Measurements from ENCODE around the gene RAF1. TPM values are rescaled to one million over a fixed set of nuclear protein-coding genes. Genes with fewer than 3 reads are reported as not detected.

RAF1 gene
- total and polyA plus RNA-seq, 4 experiments from 2014 or later: 54.1 to 120 (median 95.1) TPM

DNA sequence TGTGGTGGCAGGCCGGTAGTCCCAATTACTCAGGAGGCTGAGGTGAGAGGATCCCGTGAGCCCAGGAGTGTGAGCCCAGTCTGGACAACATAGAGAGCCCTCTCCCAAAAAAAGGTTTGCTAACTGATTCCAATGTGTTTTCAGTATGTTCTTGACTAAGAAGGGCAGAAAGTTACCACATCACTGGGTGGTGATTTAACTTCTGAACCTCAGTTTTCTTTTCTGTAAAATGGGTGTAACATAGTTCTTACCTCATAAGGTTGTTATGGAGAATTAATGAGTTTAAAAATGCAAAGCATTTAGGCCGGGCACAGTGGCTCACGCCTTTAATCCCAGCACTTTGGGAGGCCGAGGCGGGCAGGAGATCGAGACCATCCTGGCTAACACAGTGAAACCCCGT, 28.5 kb upstream of the RAF1 start:
- CTCF ChIA-PET (ENCODE audit: partially characterized antibody): no interaction called here
- no peaks in the 10 kb centered on the region for H3K4me1 ChIP-seq (ENCODE audit: insufficient read depth, low read length)
- POLR2A ChIA-PET (ENCODE audit: partially characterized antibody): no interaction called here
- no peak overlapping the region for H3K4me3 ChIP-seq (ENCODE audit: low read length in 2 of 2)
- no peaks in the 10 kb centered on the region for H3K36me3 Mint-ChIP-seq
- no peaks in the 10 kb centered on the region for H3K9me3 Mint-ChIP-seq
- H3K4me3 Mint-ChIP-seq: no peak overlapping the region
- no peak for DNase-seq
- H3K4me1 Mint-ChIP-seq: no peaks in the 10 kb centered on the region
- no peaks in the 10 kb centered on the region for H3K36me3 ChIP-seq (ENCODE audit: insufficient read depth, low read length)
- H3K27me3 Mint-ChIP-seq: peaks cover 0 to 7% of the 10 kb centered on the region in 2 donors
- H3K27ac ChIP-seq (ENCODE audit: low read depth, low read length): no peak overlapping the region
- H3K27ac Mint-ChIP-seq: peak overlapping the region in 1 of 7 donors; percentile 46
- intact Hi-C loops (cut with micrococcal nuclease): no loop called here
- no peaks in the 10 kb centered on the region for H3K27me3 ChIP-seq (ENCODE audit: insufficient read depth, low read length)
- H3K9me3 ChIP-seq (ENCODE audit: control insufficient read depth in 1 of 2, low read length in 2 of 2): no peaks in the 10 kb centered on the region

GRCh38 chr3:12689997-12690711, 26.2 kb upstream of the RAF1 start:
- Histone ChIP-seq H3K27ac (ENCODE audit: low read depth, low read length) (no peak overlapping the region), H3K27me3 (ENCODE audit: insufficient read depth, low read length) (no peaks in the 10 kb centered on the region), H3K4me1 (ENCODE audit: insufficient read depth, low read length) (no peaks in the 10 kb centered on the region), H3K9me3 (ENCODE audit: control insufficient read depth in 1 of 2, low read length in 2 of 2) (no peaks in the 10 kb centered on the region), H3K4me3 (ENCODE audit: low read length in 2 of 2) (no peak overlapping the region), H3K36me3 (ENCODE audit: insufficient read depth, low read length) (no peaks in the 10 kb centered on the region)
- H3K9me3 Mint-ChIP-seq: no peaks in the 10 kb centered on the region
- no peaks in the 10 kb centered on the region for H3K36me3 Mint-ChIP-seq
- peaks cover 0 to 7% of the 10 kb centered on the region in 2 donors for H3K27me3 Mint-ChIP-seq
- H3K4me1 Mint-ChIP-seq: no peaks in the 10 kb centered on the region
- CTCF ChIA-PET (ENCODE audit: partially characterized antibody): no interaction called here
- POLR2A ChIA-PET (ENCODE audit: partially characterized antibody): interaction anchor here (1.5 kb wide), 1 partner anchor 26 kb away, joined by 3 read pairs; the partner anchor contains the start of gene RAF1
- DNase-seq: no peak
- no peak overlapping the region for H3K4me3 Mint-ChIP-seq
- H3K27ac Mint-ChIP-seq: no peak overlapping the region
- intact Hi-C loops (cut with micrococcal nuclease): no loop called here

DNA sequence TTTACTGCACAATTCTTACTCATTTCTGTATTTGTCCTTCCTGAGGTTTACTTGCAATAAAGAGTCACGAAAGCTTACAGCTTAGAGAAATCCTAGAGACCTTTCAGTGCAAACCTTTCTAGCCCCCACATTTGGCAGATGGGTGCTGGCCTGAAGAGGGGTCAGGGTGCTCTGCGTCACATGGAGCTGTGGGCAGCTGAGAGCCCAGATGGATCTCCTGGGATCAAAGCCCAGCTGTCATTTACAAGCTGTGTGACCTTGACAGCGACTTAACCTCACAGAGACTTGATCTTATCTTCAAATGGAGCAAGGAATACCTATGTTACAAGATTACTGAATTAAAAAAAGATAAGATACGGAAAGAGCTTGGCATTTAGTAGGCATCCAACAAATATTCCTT, 24.0 kb upstream of the RAF1 start:
- no peaks in the 10 kb centered on the region for H3K36me3 ChIP-seq (ENCODE audit: insufficient read depth, low read length)
- H3K4me1 ChIP-seq (ENCODE audit: insufficient read depth, low read length): no peaks in the 10 kb centered on the region
- POLR2A ChIA-PET (ENCODE audit: partially characterized antibody): no interaction called here
- H3K4me3 Mint-ChIP-seq: no peak overlapping the region
- H3K27ac ChIP-seq (ENCODE audit: low read depth, low read length): no peak overlapping the region
- no peak for DNase-seq
- CTCF ChIA-PET (ENCODE audit: partially characterized antibody): no interaction called here
- intact Hi-C loops (cut with micrococcal nuclease): no loop called here
- H3K4me3 ChIP-seq (ENCODE audit: low read length in 2 of 2): no peak overlapping the region
- no peaks in the 10 kb centered on the region for H3K9me3 Mint-ChIP-seq
- no peaks in the 10 kb centered on the region for H3K4me1 Mint-ChIP-seq
- H3K36me3 Mint-ChIP-seq: no peaks in the 10 kb centered on the region
- H3K9me3 ChIP-seq (ENCODE audit: control insufficient read depth in 1 of 2, low read length in 2 of 2): no peaks in the 10 kb centered on the region
- no peak overlapping the region for H3K27ac Mint-ChIP-seq
- H3K27me3 ChIP-seq (ENCODE audit: insufficient read depth, low read length): no peaks in the 10 kb centered on the region
- H3K27me3 Mint-ChIP-seq: peaks cover 0 to 7% of the 10 kb centered on the region in 2 donors

- Mint-ChIP-seq H3K9me3 (no peaks in the 10 kb centered on the region), H3K4me3 (no peak overlapping the region), H3K27me3 (peaks cover 0 to 7% of the 10 kb centered on the region in 2 donors), H3K36me3 (no peaks in the 10 kb centered on the region), H3K4me1 (no peaks in the 10 kb centered on the region), H3K27ac (no peak overlapping the region)
- DNase-seq: no peak
- Histone ChIP-seq H3K4me1 (ENCODE audit: insufficient read depth, low read length) (no peaks in the 10 kb centered on the region), H3K36me3 (ENCODE audit: insufficient read depth, low read length) (no peaks in the 10 kb centered on the region), H3K4me3 (ENCODE audit: low read length in 2 of 2) (no peak overlapping the region), H3K9me3 (ENCODE audit: control insufficient read depth in 1 of 2, low read length in 2 of 2) (no peaks in the 10 kb centered on the region), H3K27ac (ENCODE audit: low read depth, low read length) (no peak overlapping the region), H3K27me3 (ENCODE audit: insufficient read depth, low read length) (no peaks in the 10 kb centered on the region)
- CTCF ChIA-PET (ENCODE audit: partially characterized antibody): no interaction called here
- POLR2A ChIA-PET (ENCODE audit: partially characterized antibody): no interaction called here
- intact Hi-C loops (cut with micrococcal nuclease): no loop called here
These were observed 22.2 kb upstream of the RAF1 start for GRCh38 chr3:12686096-12686495.

DNA sequence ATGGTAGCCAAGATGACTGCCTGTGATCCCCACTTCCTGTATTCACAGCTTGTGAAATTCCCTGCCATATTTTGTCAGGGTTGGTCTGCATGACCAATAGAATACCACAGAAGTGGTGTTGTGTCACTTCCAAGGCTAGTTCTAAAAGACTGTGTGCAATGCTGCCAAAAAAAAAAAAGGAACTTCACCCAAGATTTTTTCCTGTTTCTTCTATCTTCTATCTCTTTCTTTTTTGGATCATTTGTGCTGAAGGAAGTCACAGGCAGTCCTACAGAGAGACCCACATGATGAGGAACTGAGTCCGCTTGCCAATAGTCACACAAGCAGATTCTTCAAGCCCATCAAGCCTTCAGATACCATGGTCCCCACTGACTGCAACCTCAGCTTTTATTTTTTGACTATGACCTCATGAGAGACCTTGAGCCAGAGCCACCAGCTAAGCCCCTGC, 18.1 kb upstream of the RAF1 start:
- no peak for DNase-seq
- CTCF ChIA-PET (ENCODE audit: partially characterized antibody): no interaction called here
- intact Hi-C loops (cut with micrococcal nuclease): no loop called here
- Histone ChIP-seq H3K27ac (ENCODE audit: low read depth, low read length) (no peak overlapping the region), H3K36me3 (ENCODE audit: insufficient read depth, low read length) (no peaks in the 10 kb centered on the region), H3K4me3 (ENCODE audit: low read length in 2 of 2) (no peak overlapping the region), H3K9me3 (ENCODE audit: control insufficient read depth in 1 of 2, low read length in 2 of 2) (no peaks in the 10 kb centered on the region), H3K27me3 (ENCODE audit: insufficient read depth, low read length) (no peaks in the 10 kb centered on the region), H3K4me1 (ENCODE audit: insufficient read depth, low read length) (no peaks in the 10 kb centered on the region)
- Mint-ChIP-seq H3K9me3 (no peaks in the 10 kb centered on the region), H3K4me3 (no peak overlapping the region), H3K27me3 (no peaks in the 10 kb centered on the region), H3K27ac (no peak overlapping the region), H3K36me3 (no peaks in the 10 kb centered on the region), H3K4me1 (no peaks in the 10 kb centered on the region)
- POLR2A ChIA-PET (ENCODE audit: partially characterized antibody): interaction anchor here (0.9 kb wide), 1 partner anchor 17 kb away, joined by 3 read pairs; no protein-coding TSS in a partner anchor

DNA sequence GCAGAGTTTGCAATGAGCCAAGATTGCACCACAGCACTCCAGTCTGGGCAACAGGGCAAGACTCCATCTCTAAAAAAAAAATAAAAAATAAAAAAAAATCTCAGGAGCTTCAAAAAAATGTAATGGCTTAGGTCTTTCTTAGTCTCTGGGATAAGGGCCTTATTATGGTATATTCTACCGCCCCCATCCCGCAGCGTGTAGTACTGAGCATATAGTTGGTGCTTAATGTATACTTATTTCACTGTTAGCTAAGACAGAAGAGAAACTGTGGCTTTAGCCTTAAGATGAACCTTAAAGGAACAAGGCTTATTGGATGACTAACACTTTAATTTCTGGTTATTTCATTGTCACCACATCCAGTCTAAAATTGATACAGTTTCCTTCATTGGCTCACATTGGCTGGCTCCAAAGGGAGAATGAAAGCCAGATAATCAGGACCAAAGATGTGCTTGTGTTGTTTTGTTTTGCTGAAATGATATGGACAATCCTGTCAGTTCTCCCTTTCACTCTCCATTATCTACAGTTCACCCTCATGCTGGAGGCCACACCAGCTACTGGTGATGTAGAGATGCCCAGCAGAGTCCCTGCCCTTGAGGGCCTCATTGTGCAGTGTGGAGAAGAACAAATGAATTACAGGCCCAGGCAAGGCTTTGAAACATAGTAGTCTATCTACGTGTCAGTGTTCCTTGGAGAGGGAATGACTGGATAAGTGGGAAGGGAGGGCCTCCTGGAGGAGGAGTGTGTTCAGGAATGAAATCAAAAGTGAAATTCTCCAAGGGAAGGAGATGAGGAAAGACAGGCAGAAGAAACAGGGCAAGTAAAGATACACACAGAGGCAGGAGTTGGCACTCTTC, 17.4 kb upstream of the RAF1 start:
- no peak overlapping the region for H3K27ac ChIP-seq (ENCODE audit: low read depth, low read length)
- H3K4me3 ChIP-seq (ENCODE audit: low read length in 2 of 2): no peak overlapping the region
- ChIA-PET POLR2A (ENCODE audit: partially characterized antibody) (interaction anchor here (0.9 kb wide), 1 partner anchor 17 kb away, joined by 3 read pairs; no protein-coding TSS in a partner anchor), CTCF (ENCODE audit: partially characterized antibody) (no interaction called here)
- no peaks in the 10 kb centered on the region for H3K27me3 ChIP-seq (ENCODE audit: insufficient read depth, low read length)
- H3K36me3 ChIP-seq (ENCODE audit: insufficient read depth, low read length): no peaks in the 10 kb centered on the region
- no peak overlapping the region for H3K4me3 Mint-ChIP-seq
- intact Hi-C loops (cut with micrococcal nuclease): no loop called here
- no peaks in the 10 kb centered on the region for H3K27me3 Mint-ChIP-seq
- no peak for DNase-seq
- H3K9me3 ChIP-seq (ENCODE audit: control insufficient read depth in 1 of 2, low read length in 2 of 2): no peaks in the 10 kb centered on the region
- no peaks in the 10 kb centered on the region for H3K4me1 Mint-ChIP-seq
- no peaks in the 10 kb centered on the region for H3K9me3 Mint-ChIP-seq
- H3K36me3 Mint-ChIP-seq: no peaks in the 10 kb centered on the region
- H3K27ac Mint-ChIP-seq: no peak overlapping the region
- H3K4me1 ChIP-seq (ENCODE audit: insufficient read depth, low read length): no peaks in the 10 kb centered on the region

DNA sequence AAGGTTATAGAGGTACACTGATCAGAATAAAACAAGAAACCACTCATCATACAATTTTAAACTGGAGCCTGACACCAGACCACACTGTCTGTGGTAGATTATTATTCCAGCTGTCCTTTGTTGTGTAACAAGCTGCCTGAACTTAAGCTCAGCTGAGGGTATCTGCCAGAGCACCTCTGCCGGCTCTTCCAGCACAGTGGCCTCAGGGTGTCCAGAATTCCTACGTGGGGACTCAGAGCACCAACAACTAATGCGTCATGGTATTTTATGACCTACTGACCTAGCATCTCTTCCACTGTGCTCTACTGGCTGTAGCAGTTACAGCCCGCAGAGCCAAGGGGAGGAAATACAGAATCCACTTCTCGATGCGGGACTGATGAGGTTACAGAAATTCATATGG, 15.6 kb upstream of the RAF1 start:
- intact Hi-C loops (cut with micrococcal nuclease): no loop called here
- H3K36me3 Mint-ChIP-seq: no peaks in the 10 kb centered on the region
- Histone ChIP-seq H3K9me3 (ENCODE audit: control insufficient read depth in 1 of 2, low read length in 2 of 2) (no peaks in the 10 kb centered on the region), H3K27me3 (ENCODE audit: insufficient read depth, low read length) (no peaks in the 10 kb centered on the region), H3K4me3 (ENCODE audit: low read length in 2 of 2) (no peak overlapping the region), H3K36me3 (ENCODE audit: insufficient read depth, low read length) (no peaks in the 10 kb centered on the region), H3K4me1 (ENCODE audit: insufficient read depth, low read length) (no peaks in the 10 kb centered on the region), H3K27ac (ENCODE audit: low read depth, low read length) (no peak overlapping the region)
- H3K27ac Mint-ChIP-seq: no peak overlapping the region
- POLR2A ChIA-PET (ENCODE audit: partially characterized antibody): no interaction called here
- CTCF ChIA-PET (ENCODE audit: partially characterized antibody): interaction anchor here (0.8 kb wide), 1 partner anchor 9 kb away, joined by 7 read pairs; no protein-coding TSS in a partner anchor
- no peak for DNase-seq
- no peaks in the 10 kb centered on the region for H3K27me3 Mint-ChIP-seq
- H3K4me3 Mint-ChIP-seq: no peak overlapping the region
- peaks cover 0 to 4% (median 0%) of the 10 kb centered on the region in 8 donors for H3K9me3 Mint-ChIP-seq
- no peaks in the 10 kb centered on the region for H3K4me1 Mint-ChIP-seq

Measured in CD4-positive, alpha-beta memory T cell (primary cell).